ENCODE results near the gene TSPY4. TPM values are rescaled to one million over a fixed set of nuclear protein-coding genes. Genes with fewer than 3 reads are reported as not detected.
"Not testable (repeated sequence)": the region's sequence is repeated elsewhere in the genome, so short reads cannot be mapped to it uniquely, and the experiment has no call there.

Gene TSPY4
- total RNA-seq: not detected

GRCh38 chrY:9337164-9337563 lies at the start of gene TSPY4:
TSS of gene TSPY4 (plus strand) at chrY:9337464. CDS start at chrY:9337510, 46 bp downstream.
- intact Hi-C loops (cut with DNase I; ENCODE audit: low total_unique reads); H3K27me3 ChIP-seq; H3K4me3 ChIP-seq; H3K36me3 ChIP-seq; DNase-seq (ENCODE audit: low spot score in 2 of 2); H3K9me3 ChIP-seq; H3K4me1 ChIP-seq; H3K27ac ChIP-seq: not testable (repeated sequence)

GRCh38 chrY:9320996-9321395 lies 16.3 kb upstream of the TSPY4 start:
- H3K4me1 ChIP-seq: no peaks in the 10 kb centered on the region
- H3K9me3 ChIP-seq: no peaks in the 10 kb centered on the region
- TF ChIP-seq POLR2AphosphoS5 (IDR thresholded peaks at IDR 0.05) (no peak), POLR2A (IDR thresholded peaks at IDR 0.05) (no peak), CTCF (IDR thresholded peaks at IDR 0.05) (no peak)
- no peaks in the 10 kb centered on the region for H3K27me3 ChIP-seq
- no peak overlapping the region for H3K4me3 ChIP-seq
- DNase-seq (ENCODE audit: low spot score in 2 of 2): no peak
- no peak overlapping the region for H3K27ac ChIP-seq
- no peaks in the 10 kb centered on the region for H3K36me3 ChIP-seq
- intact Hi-C loops (cut with DNase I; ENCODE audit: low total_unique reads): no loop called here

GRCh38 chrY:9357497-9357896 lies 20.2 kb downstream of the TSPY4 start, which contains the start of gene TSPY8:
TSS of gene TSPY8 (plus strand) at chrY:9357797. CDS start at chrY:9357843, 46 bp downstream.
- H3K27ac ChIP-seq; H3K36me3 ChIP-seq; H3K4me1 ChIP-seq; intact Hi-C loops (cut with DNase I; ENCODE audit: low total_unique reads); H3K9me3 ChIP-seq; H3K27me3 ChIP-seq; H3K4me3 ChIP-seq; DNase-seq (ENCODE audit: low spot score in 2 of 2): not testable (repeated sequence)

Other genes starting within 250 kb of the TSPY4 start
- gene TSPY8, start 20.3 kb downstream of the TSPY4 start, total RNA-seq: not detected
- not detected for gene TSPY3, start 61.0 kb downstream of the TSPY4 start, total RNA-seq
- not detected for gene TSPY1, start 129.5 kb downstream of the TSPY4 start, total RNA-seq
- gene TSPY9, start 149.8 kb downstream of the TSPY4 start, total RNA-seq: not detected
- gene TSPY10, start 190.4 kb downstream of the TSPY4 start, total RNA-seq: not detected